ENCODE measurements around the gene UGT1A10.

The UGT1A10 gene

GRCh38 chr2:233822101-233822771 is 186.0 kb downstream of the UGT1A10 start:
- DNase-seq (ENCODE audit: low spot score): no peak

All from putamen (tissue), 1 donor.